ENCODE data around the gene DPM2. TPM values are rescaled to one million over a fixed set of nuclear protein-coding genes. Genes with fewer than 3 reads are reported as not detected.
A peak's percentile ranks its signal among the peaks of the same experiment; 100 is the strongest.

The DPM2 gene
- total RNA-seq, 1 donor from 2014 or later: 9.1 TPM

GRCh38 chr9:127965953-127966352 lies 28.3 kb upstream of the DPM2 start:
- Mint-ChIP-seq H3K27me3 (ENCODE audit: insufficient read depth, low read depth) (peaks cover 2% of the 10 kb centered on the region), H3K4me3 (no peak overlapping the region), H3K36me3 (no peaks in the 10 kb centered on the region), H3K27ac (peak overlapping the region; percentile 96), H3K4me1 (peaks cover 57% of the 10 kb centered on the region), H3K9me3 (no peaks in the 10 kb centered on the region)
- TF ChIP-seq EZH2 (IDR thresholded peaks at IDR 0.05) (no peak), EZH2phosphoT487 (IDR thresholded peaks at IDR 0.05) (no peak), CTCF (IDR thresholded peaks at IDR 0.05) (no peak)
- Histone ChIP-seq H3F3A (ENCODE audit: low read depth) (peaks cover 5% of the 10 kb centered on the region), H3K36me3 (no peaks in the 10 kb centered on the region), H4K20me1 (ENCODE audit: low read depth) (peaks cover 100% of the 10 kb centered on the region), H3K4me2 (no peak overlapping the region), H3K79me2 (ENCODE audit: low read depth) (peaks cover 98% of the 10 kb centered on the region), H3K27ac (no peak overlapping the region), H3K9me3 (ENCODE audit: low read depth) (no peaks in the 10 kb centered on the region), H3K9ac (no peak overlapping the region), H2AFZ (replicated peaks) (no peak overlapping the region), H3K4me3 (no peak overlapping the region), H3K4me1 (peaks cover 14% of the 10 kb centered on the region), H3K27me3 (no peaks in the 10 kb centered on the region)
- DNase-seq (ENCODE audit: low spot score): no peak

- DNase-seq (ENCODE audit: low spot score): no peak
Measured at GRCh38 chr9:127963359-127964064, 25.9 kb upstream of the DPM2 start.

DNA sequence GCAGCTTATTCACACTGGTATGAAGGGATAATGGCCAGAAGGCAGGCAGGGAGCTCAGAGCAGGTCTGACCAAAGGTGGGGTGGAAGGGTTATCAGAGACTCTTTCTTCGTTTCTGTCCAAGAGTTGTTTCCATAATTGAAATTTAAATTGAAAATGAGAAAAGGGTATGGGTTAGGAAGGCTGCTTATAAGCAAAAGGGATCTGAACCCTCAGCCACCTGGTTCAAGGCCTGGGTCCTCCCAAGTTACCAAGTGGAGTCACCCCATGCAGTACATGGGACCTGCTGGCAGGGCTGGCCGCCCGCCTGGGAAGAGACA lies 25.3 kb upstream of the DPM2 start:
- Histone ChIP-seq H3K27me3 (no peaks in the 10 kb centered on the region), H3K4me2 (no peak overlapping the region), H3K36me3 (no peaks in the 10 kb centered on the region), H3K4me1 (peaks cover 16% of the 10 kb centered on the region), H3K79me2 (ENCODE audit: low read depth) (peaks cover 98% of the 10 kb centered on the region), H3K27ac (no peak overlapping the region), H4K20me1 (ENCODE audit: low read depth) (peaks cover 99% of the 10 kb centered on the region), H2AFZ (replicated peaks) (no peak overlapping the region), H3F3A (ENCODE audit: low read depth) (peaks cover 16% of the 10 kb centered on the region), H3K9ac (no peak overlapping the region), H3K9me3 (ENCODE audit: low read depth) (no peaks in the 10 kb centered on the region), H3K4me3 (no peak overlapping the region)
- no peak for DNase-seq (ENCODE audit: low spot score)
- Mint-ChIP-seq H3K9me3 (peaks cover 3% of the 10 kb centered on the region), H3K27me3 (ENCODE audit: insufficient read depth, low read depth) (peaks cover 2% of the 10 kb centered on the region), H3K4me3 (no peak overlapping the region), H3K4me1 (peaks cover 40% of the 10 kb centered on the region), H3K27ac (no peak overlapping the region), H3K36me3 (peaks cover 6% of the 10 kb centered on the region)
- TF ChIP-seq EZH2phosphoT487 (IDR thresholded peaks at IDR 0.05) (no peak), EZH2 (IDR thresholded peaks at IDR 0.05) (no peak), CTCF (IDR thresholded peaks at IDR 0.05) (no peak)

More at GRCh38 chr9:127963359-127964064, 25.9 kb upstream of the DPM2 start:
- H3K27me3 Mint-ChIP-seq (ENCODE audit: insufficient read depth, low read depth): peaks cover 2% of the 10 kb centered on the region
- peaks cover 99% of the 10 kb centered on the region for H4K20me1 ChIP-seq (ENCODE audit: low read depth)
- H3K4me1 ChIP-seq: peaks cover 16% of the 10 kb centered on the region
- no peak overlapping the region for H3K9ac ChIP-seq
- peaks cover 44% of the 10 kb centered on the region for H3K4me1 Mint-ChIP-seq
- peak overlapping the region; percentile 74 for H3K27ac Mint-ChIP-seq
- no peak overlapping the region for H2AFZ ChIP-seq (replicated peaks)
- no peaks in the 10 kb centered on the region for H3K36me3 ChIP-seq
- H3K36me3 Mint-ChIP-seq: peaks cover 5% of the 10 kb centered on the region
- H3K79me2 ChIP-seq (ENCODE audit: low read depth): peaks cover 98% of the 10 kb centered on the region
- no peaks in the 10 kb centered on the region for H3K27me3 ChIP-seq
- H3K4me3 ChIP-seq: no peak overlapping the region
- H3K9me3 Mint-ChIP-seq: peaks cover 2% of the 10 kb centered on the region
- H3F3A ChIP-seq (ENCODE audit: low read depth): peaks cover 16% of the 10 kb centered on the region
- H3K4me3 Mint-ChIP-seq: no peak overlapping the region
- no peak overlapping the region for H3K4me2 ChIP-seq
- no peaks in the 10 kb centered on the region for H3K9me3 ChIP-seq (ENCODE audit: low read depth)
- no peak overlapping the region for H3K27ac ChIP-seq
- TF ChIP-seq EZH2phosphoT487 (IDR thresholded peaks at IDR 0.05) (no peak), CTCF (IDR thresholded peaks at IDR 0.05) (no peak), EZH2 (IDR thresholded peaks at IDR 0.05) (no peak)
